Stimulated activated naive CD8-positive, alpha-beta T cell treated with anti-CD3 and anti-CD28 coated beads, Interleukin-15, amount 100 ng/mL, for 72 hours (primary cell): Measurements from ENCODE around the gene MRPL49.

Experiments used
- ATAC-seq: fragments of 150-1000 bp; cut with Tn5 transposase; 2 replicates; pipeline ENCODE4 v1.10.0; 2021; ENCODE audit warnings: mild to moderate bottlenecking, moderate library complexity
- DNase-seq, 2 donors: peaks; one replicate each; pipeline ENCODE4 v3.0.0; 2021 to 2022
- H3K27ac Mint-ChIP-seq, 2 donors: one replicate each; pipeline ENCODE4 v1.8.0; 2022; ENCODE audit warnings: mild to moderate bottlenecking in 2 of 2, mixed read lengths in 2 of 2, moderate library complexity in 2 of 2
- H3K27me3 Mint-ChIP-seq: one replicate; pipeline ENCODE4 v1.8.0; 2022; ENCODE audit warnings: mixed read lengths
- H3K4me1 Mint-ChIP-seq: one replicate; pipeline ENCODE4 v1.8.0; 2022; ENCODE audit warnings: mild to moderate bottlenecking, mixed read lengths
- H3K4me3 Mint-ChIP-seq, 2 donors: one replicate each; pipeline ENCODE4 v1.8.0; 2022; ENCODE audit warnings: mild to moderate bottlenecking in 2 of 2, mixed read lengths in 2 of 2, moderate library complexity in 1 of 2
- H3K9me3 Mint-ChIP-seq, 2 donors: one replicate each; pipeline ENCODE4 v1.8.0; 2022; ENCODE audit warnings: mixed read lengths in 2 of 2

MRPL49 gene

GRCh38 chr11:65121865-65122696, at the start of gene MRPL49, which contains the start of gene FAU:
Gene MRPL49 (plus strand): TSS chr11:65122321. CDS start chr11:65122347, 26 bp downstream.
Gene FAU (minus strand): TSS chr11:65122134. CDS start chr11:65121813, 321 bp downstream.
- Mint-ChIP-seq H3K9me3 (no peaks in the 10 kb centered on the region), H3K4me1 (peaks cover 78% of the 10 kb centered on the region), H3K27me3 (no peaks in the 10 kb centered on the region), H3K27ac (peak within 1 kb of the TSS; percentile 99), H3K4me3 (peak within 1 kb of the TSS; percentile 94 to 100)
- DNase-seq (peak; percentile 98 to 99), ATAC-seq (peak; percentile 90)

GRCh38 chr11:65072631-65072966, 49.5 kb upstream of the MRPL49 start:
- peaks cover 8% of the 10 kb centered on the region for H3K4me1 Mint-ChIP-seq
- DNase-seq = no peak
- H3K9me3 Mint-ChIP-seq = no peaks in the 10 kb centered on the region
- H3K27me3 Mint-ChIP-seq = no peaks in the 10 kb centered on the region
- no peak overlapping the region for H3K4me3 Mint-ChIP-seq
- H3K27ac Mint-ChIP-seq = no peak overlapping the region
- ATAC-seq = no peak

DNA sequence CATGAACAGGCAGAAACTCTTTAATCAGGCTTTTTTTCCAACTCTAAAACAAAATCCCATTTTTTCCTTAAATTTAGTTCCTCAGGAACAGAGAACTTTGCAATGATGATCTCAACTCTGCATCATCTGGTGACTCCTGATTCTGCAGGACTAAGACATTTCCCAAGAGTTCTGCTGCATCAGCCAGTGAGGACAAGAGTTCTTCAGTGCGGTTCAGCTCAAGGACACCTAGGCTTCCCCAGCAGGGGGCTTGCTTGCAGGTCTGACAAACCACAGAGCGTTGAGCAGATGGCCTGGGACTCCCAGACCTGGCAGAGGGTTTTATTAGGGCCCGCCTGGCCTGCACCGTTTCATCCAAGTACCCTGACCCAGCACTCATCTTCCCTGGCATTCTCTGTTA, 44.7 kb upstream of the MRPL49 start:
- peak; percentile 27 for ATAC-seq
- Mint-ChIP-seq H3K27me3 (no peaks in the 10 kb centered on the region), H3K27ac (peak overlapping the region in 1 of 2 donors; percentile 63), H3K4me1 (peaks cover 53% of the 10 kb centered on the region), H3K4me3 (no peak overlapping the region), H3K9me3 (no peaks in the 10 kb centered on the region)
- DNase-seq = no peak

DNA sequence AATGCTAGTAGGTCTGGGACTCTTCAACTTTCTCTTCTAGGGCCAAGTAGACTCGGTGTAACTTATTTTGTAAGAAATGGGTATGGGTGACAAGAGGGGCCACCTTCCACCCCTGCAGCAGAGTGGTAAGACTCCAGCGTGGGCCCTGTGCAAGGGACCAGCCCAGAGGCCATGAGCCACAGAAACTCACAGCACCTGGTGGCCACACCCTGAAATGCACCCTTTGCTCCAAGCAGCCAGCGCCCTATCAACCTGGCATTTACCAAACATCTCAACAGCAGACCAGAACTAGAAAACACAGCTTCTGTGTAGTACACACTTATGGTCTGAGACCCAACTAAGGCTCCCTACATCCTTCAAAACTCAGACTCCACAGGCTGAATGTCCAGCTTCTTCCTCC, 44.0 kb upstream of the MRPL49 start:
- ATAC-seq = peak; percentile 95
- no peaks in the 10 kb centered on the region for H3K27me3 Mint-ChIP-seq
- peak overlapping the region in 1 of 2 donors; percentile 70 for H3K27ac Mint-ChIP-seq
- DNase-seq = peak; percentile 60 to 67
- no peaks in the 10 kb centered on the region for H3K9me3 Mint-ChIP-seq
- H3K4me3 Mint-ChIP-seq = peak overlapping the region in 1 of 2 donors; percentile 52
- H3K4me1 Mint-ChIP-seq = peaks cover 60% of the 10 kb centered on the region

- Mint-ChIP-seq H3K4me3 (peak overlapping the region; percentile 51 to 52), H3K4me1 (peaks cover 63% of the 10 kb centered on the region), H3K9me3 (no peaks in the 10 kb centered on the region), H3K27ac (peak overlapping the region; percentile 70 to 72), H3K27me3 (no peaks in the 10 kb centered on the region)
- ATAC-seq = no peak
- no peak for DNase-seq
Observed at GRCh38 chr11:65078786-65079342, 43.3 kb upstream of the MRPL49 start.

GRCh38 chr11:65083134-65083833, 38.8 kb upstream of the MRPL49 start:
- peak; percentile 4 for ATAC-seq
- H3K27me3 Mint-ChIP-seq = no peaks in the 10 kb centered on the region
- H3K9me3 Mint-ChIP-seq = no peaks in the 10 kb centered on the region
- DNase-seq = no peak
- H3K4me1 Mint-ChIP-seq = peaks cover 68% of the 10 kb centered on the region
- H3K4me3 Mint-ChIP-seq = peak overlapping the region; percentile 90 to 99
- H3K27ac Mint-ChIP-seq = peak overlapping the region; percentile 97 to 99

DNA sequence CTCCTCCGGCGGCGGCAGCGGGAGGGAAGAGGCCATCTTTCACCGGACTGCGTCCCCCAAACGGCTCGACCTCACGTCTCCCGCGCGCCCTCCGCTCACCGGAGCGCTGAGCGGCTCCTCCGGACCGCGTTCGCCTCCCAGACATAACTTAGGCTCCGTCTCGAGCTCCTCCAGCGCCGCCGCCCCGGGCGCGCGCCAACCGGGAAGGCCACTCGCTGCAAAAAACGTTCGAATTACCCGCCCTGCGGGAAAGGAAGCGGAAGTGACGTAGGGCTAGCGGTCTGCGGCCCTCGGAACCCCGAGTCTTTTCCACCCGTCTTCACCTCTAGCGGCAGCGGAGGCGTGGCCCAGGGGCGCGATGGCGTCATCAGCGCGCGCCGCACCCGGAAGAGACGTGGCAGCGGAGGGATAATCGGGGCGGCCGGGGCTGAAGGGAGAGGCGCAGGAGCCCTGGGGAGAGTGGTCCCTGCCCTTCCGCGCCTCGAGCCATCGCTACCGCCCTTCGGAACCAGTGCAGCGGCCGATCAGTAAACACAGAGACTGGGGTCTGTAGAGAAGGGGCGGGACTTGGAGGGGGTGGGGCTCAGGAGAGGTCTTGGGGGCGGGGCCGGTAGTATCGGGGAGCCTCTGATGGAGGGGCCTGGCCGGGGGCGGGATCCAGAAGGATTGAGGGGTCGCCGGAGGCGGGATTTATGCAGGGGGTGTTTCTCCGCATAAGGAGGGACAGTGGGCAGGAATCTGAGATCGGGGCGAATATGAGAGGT, 38.1 kb upstream of the MRPL49 start, which contains the start of the genes CDCA5 and ZFPL1:
CDCA5 (minus strand) TSS at position 207 of the 764 bp plus-strand sequence; CDS start at position 145, 62 bp downstream.
ZFPL1 (plus strand) TSS at position 389 of the 764 bp plus-strand sequence. CDS start 477 bp downstream, outside the sequence.
- peaks cover 60% of the 10 kb centered on the region for H3K4me1 Mint-ChIP-seq
- peak within 1 kb of the TSS; percentile 90 to 99 for H3K4me3 Mint-ChIP-seq
- DNase-seq (peak; percentile 97), ATAC-seq (peak; percentile 94)
- H3K9me3 Mint-ChIP-seq = no peaks in the 10 kb centered on the region
- H3K27me3 Mint-ChIP-seq = no peaks in the 10 kb centered on the region
- peak within 1 kb of the TSS; percentile 97 to 99 for H3K27ac Mint-ChIP-seq

DNA sequence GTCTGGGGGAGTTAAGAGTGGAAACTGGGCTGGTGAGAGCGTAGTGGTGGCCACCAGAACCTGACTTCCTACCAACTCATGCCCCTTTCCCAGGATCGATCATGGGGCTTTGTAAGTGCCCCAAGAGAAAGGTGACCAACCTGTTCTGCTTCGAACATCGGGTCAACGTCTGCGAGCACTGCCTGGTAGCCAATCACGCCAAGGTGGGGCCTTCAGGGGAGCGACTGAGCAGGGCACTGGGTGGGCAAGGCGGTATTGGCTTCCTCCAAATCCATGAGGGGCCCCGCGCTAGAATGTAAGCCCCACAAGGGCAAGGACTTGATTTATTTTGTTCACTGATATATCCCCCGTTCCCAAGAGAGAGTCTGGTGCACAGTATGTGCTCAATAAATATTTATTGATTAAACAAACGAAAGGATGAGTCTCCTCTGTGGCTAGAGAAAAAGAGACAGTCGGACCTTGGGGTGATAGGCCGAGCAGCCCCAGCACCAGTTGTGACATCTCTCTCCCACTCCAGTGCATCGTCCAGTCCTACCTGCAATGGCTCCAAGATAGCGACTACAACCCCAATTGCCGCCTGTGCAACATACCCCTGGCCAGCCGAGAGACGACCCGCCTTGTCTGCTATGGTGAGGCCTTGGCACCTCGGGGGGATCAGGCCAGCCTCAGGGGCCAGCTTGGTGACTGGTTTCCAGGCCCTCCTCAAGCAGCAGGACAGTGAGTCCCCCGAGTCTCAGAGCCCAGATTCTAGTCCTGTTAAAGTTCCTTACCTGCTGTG, 37.3 kb upstream of the MRPL49 start:
- peak; percentile 18 for ATAC-seq
- no peaks in the 10 kb centered on the region for H3K27me3 Mint-ChIP-seq
- DNase-seq = no peak
- H3K4me3 Mint-ChIP-seq = peak overlapping the region; percentile 90 to 99
- no peaks in the 10 kb centered on the region for H3K9me3 Mint-ChIP-seq
- peak overlapping the region; percentile 97 to 99 for H3K27ac Mint-ChIP-seq
- H3K4me1 Mint-ChIP-seq = peaks cover 55% of the 10 kb centered on the region

GRCh38 chr11:65085446-65085845, 36.7 kb upstream of the MRPL49 start:
- no peak for DNase-seq
- Mint-ChIP-seq H3K27ac (peak overlapping the region; percentile 42 to 99), H3K27me3 (no peaks in the 10 kb centered on the region), H3K4me3 (peak overlapping the region; percentile 90 to 99), H3K9me3 (no peaks in the 10 kb centered on the region), H3K4me1 (peaks cover 50% of the 10 kb centered on the region)
- ATAC-seq = no peak

DNA sequence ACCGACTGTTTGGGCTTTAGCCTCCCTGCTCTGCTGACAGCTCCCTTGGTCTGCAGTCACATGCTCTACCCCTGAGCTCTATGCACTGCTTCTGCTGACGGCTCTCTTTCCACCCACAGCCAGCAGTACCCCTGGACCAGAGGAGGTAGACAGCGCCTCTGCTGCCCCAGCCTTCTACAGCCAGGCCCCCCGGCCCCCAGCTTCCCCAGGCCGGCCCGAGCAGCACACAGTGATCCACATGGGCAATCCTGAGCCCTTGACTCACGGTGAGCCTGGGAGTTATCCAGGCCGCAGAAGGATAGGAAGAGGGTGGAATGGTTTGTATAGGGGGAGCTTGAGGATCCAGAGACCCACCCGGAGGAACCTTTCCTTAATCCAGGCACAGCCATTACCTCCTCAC, 35.3 kb upstream of the MRPL49 start:
- Mint-ChIP-seq H3K4me1 (peaks cover 37% of the 10 kb centered on the region), H3K27ac (no peak overlapping the region), H3K9me3 (no peaks in the 10 kb centered on the region), H3K4me3 (no peak overlapping the region), H3K27me3 (no peaks in the 10 kb centered on the region)
- ATAC-seq = no peak
- no peak for DNase-seq

DNA sequence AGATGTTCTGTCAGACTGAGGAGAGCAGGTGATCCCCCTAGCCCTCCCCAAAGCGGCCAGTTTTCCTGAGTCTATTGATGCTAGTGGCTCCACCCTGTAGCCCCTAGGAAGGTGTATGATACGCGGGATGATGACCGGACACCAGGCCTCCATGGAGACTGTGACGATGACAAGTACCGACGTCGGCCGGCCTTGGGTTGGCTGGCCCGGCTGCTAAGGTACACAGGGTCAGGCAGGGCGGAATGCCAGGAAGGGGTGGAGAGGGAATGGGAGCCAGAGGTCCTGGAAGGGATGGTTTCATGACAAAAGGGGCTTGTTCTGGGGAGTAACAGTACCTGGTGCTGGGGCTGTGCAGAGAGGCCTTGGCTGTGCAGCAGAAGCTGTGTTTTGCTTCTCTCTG, 34.9 kb upstream of the MRPL49 start:
- no peaks in the 10 kb centered on the region for H3K9me3 Mint-ChIP-seq
- no peak overlapping the region for H3K4me3 Mint-ChIP-seq
- H3K27ac Mint-ChIP-seq = no peak overlapping the region
- H3K27me3 Mint-ChIP-seq = no peaks in the 10 kb centered on the region
- ATAC-seq = no peak
- no peak for DNase-seq
- H3K4me1 Mint-ChIP-seq = peaks cover 33% of the 10 kb centered on the region

- H3K27me3 Mint-ChIP-seq = no peaks in the 10 kb centered on the region
- H3K9me3 Mint-ChIP-seq = no peaks in the 10 kb centered on the region
- no peak overlapping the region for H3K4me3 Mint-ChIP-seq
- DNase-seq = no peak
- peaks cover 27% of the 10 kb centered on the region for H3K4me1 Mint-ChIP-seq
- H3K27ac Mint-ChIP-seq = no peak overlapping the region
- no peak for ATAC-seq
Observed at GRCh38 chr11:65087827-65088226, 34.3 kb upstream of the MRPL49 start.

DNA sequence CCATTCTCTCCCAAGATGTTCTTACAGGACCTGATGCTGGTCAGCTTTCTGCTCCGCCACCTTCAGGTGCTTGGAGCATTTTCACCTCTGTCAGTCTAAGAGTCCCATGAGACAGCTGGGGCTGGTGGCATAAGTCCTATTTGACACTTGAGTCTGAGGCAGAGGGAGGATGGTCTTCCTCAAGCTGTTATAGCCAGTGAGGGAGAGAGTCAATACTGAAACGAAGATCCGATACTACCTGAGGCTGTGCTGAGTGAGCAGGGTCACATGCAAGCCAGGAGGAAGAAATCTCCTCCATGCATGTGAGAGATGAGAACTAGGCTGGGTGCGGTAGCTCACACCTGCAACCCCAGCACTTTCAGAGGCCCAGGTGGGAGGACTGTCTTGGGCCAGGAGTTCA, 32.5 kb upstream of the MRPL49 start:
- H3K4me3 Mint-ChIP-seq = no peak overlapping the region
- no peaks in the 10 kb centered on the region for H3K27me3 Mint-ChIP-seq

DNA sequence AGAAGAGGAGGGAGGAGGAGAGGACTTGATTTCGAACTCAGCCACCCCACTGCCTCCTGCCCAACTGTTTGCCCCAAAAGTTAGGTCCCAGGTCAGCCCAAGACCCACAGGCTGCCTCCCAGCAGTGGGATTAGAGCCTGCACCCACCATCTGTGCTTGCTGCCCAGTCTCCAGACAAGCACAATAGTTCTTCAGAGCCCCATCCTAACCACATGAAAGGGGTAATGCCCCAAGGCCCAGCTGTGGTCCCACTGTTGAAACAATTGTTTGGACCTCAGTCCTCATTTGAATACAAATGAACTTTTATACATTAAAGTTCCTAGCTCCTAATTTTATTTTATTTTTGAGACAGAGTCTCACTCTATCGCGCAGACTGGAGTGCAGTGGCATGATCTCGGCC, 31.5 kb upstream of the MRPL49 start:
- H3K27ac Mint-ChIP-seq = no peak overlapping the region
- no peak for ATAC-seq
- no peak for DNase-seq
- H3K4me3 Mint-ChIP-seq = no peak overlapping the region
- H3K27me3 Mint-ChIP-seq = no peaks in the 10 kb centered on the region
- H3K4me1 Mint-ChIP-seq = peaks cover 5% of the 10 kb centered on the region
- H3K9me3 Mint-ChIP-seq = no peaks in the 10 kb centered on the region

More for the DNA sequence above, 32.5 kb upstream of the MRPL49 start:
- ATAC-seq = no peak
- Mint-ChIP-seq H3K4me1 (peaks cover 13% of the 10 kb centered on the region), H3K9me3 (no peaks in the 10 kb centered on the region), H3K27ac (no peak overlapping the region)
- DNase-seq = no peak
